Measurements from ENCODE around the gene BBX. TPM values are rescaled to one million over a fixed set of nuclear protein-coding genes. Genes with fewer than 3 reads are reported as not detected.

Gene BBX
- total and polyA plus RNA-seq, 2 of the 13 experiments (the other 11 are each of a cell fraction or from before 2014, with no cell fraction given), result 13.7 to 23.2 TPM

GRCh38 chr3:107524841-107525643, 2.3 kb downstream of the BBX start (continued):
- TF ChIP-seq ZNF451 (CRISPR knock-in tag; IDR thresholded peaks at IDR 0.05) (no peak), RXRA (CRISPR knock-in tag; IDR thresholded peaks at IDR 0.05) (no peak), TAF1 (CRISPR knock-in tag; IDR thresholded peaks at IDR 0.05) (peak; percentile 37; the same call in 1 of the 2 replicates), PHF8 (CRISPR knock-in tag; IDR thresholded peaks at IDR 0.05) (0 out of 2 replicates have a peak, but pooled peaks have one; percentile 13), ZNF224 (CRISPR knock-in tag; IDR thresholded peaks at IDR 0.05) (no peak), STAG1 (CRISPR knock-in tag; IDR thresholded peaks at IDR 0.05) (no peak), ZNF543 (CRISPR knock-in tag; IDR thresholded peaks at IDR 0.05) (no peak), SUZ12 (IDR thresholded peaks at IDR 0.05; ENCODE audit: low read depth, low read length) (no peak), ZFX (CRISPR knock-in tag; IDR thresholded peaks at IDR 0.05; ENCODE audit: low read depth) (peak; percentile 35), ZBED4 (CRISPR knock-in tag; IDR thresholded peaks at IDR 0.05; ENCODE audit: borderline replicate concordance) (no peak), FOXO4 (CRISPR knock-in tag; conservative IDR thresholded peaks at IDR 0.05) (0 out of 2 replicates have a peak, but pooled peaks have one; percentile 49), ARNT (IDR thresholded peaks at IDR 0.05) (no peak), HNRNPLL (IDR thresholded peaks at IDR 0.05; ENCODE audit: low read depth, low read length, poor library complexity, severe bottlenecking) (peak; percentile 40), ZNF768 (CRISPR knock-in tag; IDR thresholded peaks at IDR 0.05) (no peak), TFDP1 (CRISPR knock-in tag; IDR thresholded peaks at IDR 0.05; ENCODE audit: borderline replicate concordance) (no peak), NKX3-1 (CRISPR knock-in tag; IDR thresholded peaks at IDR 0.05) (no peak), DZIP1 (CRISPR knock-in tag; IDR thresholded peaks at IDR 0.05) (no peak), ZBTB21 (CRISPR knock-in tag; IDR thresholded peaks at IDR 0.05) (no peak), SRF (IDR thresholded peaks at IDR 0.05; ENCODE audit: low read depth, low read length) (no peak), ZNF724P (CRISPR knock-in tag; IDR thresholded peaks at IDR 0.05; ENCODE audit: borderline replicate concordance) (no peak), NFE2 (CRISPR knock-in tag; IDR thresholded peaks at IDR 0.05) (no peak), ZNF776 (CRISPR knock-in tag; IDR thresholded peaks at IDR 0.05) (no peak)
